Adrenal gland (tissue), 12 donors: ENCODE data around the gene KRT71. TPM values are rescaled to one million over a fixed set of nuclear protein-coding genes. Genes with fewer than 3 reads are reported as not detected.

ENCODE experiments used
- DNase-seq, 7 donors: peaks; one replicate each; pipeline ENCODE4 v3.0.0-alpha.2; 2019 to 2020
- H3K27ac ChIP-seq, 5 donors: fragments of 200-600 bp; sonication (generic) in 4 of 5; 1 replicate in 3 of 5; 2 replicates in 2 of 5; pipeline versions ENCODE4 v1.5.1 to v1.8.0; 2016 to 2020; ENCODE audit warnings: mild to moderate bottlenecking in 1 of 5
- H3K27me3 ChIP-seq: fragments of 200-600 bp; 2 replicates; pipeline ENCODE4 v1.8.0; 2021
- H3K36me3 ChIP-seq, 2 donors: fragments of 200-600 bp; replicated peaks in 1 of 2; 1 replicate in 1 of 2; 2 replicates in 1 of 2; pipeline versions ENCODE4 v1.5.1 to v1.8.0; 2018 to 2022
- H3K4me1 ChIP-seq, 2 donors: fragments of 200-600 bp; replicated peaks in 1 of 2; 1 replicate in 1 of 2; 2 replicates in 1 of 2; pipeline versions ENCODE4 v1.5.1 to v1.8.0; 2018 to 2021
- H3K4me3 ChIP-seq, 4 donors: fragments of 200-600 bp; sonication (generic) in 3 of 4; one replicate each; pipeline ENCODE4 v1.5.1; 2016 to 2018
- H3K9me3 ChIP-seq, 3 donors: fragments of 200-600 bp; sonication (generic) in 1 of 3; replicated peaks in 1 of 3; 1 replicate in 2 of 3; 2 replicates in 1 of 3; pipeline versions ENCODE4 v1.5.1 to v1.8.0; 2016 to 2021
- POLR2A ChIP-seq, 2 donors: fragments of 450-650 bp; IDR thresholded peaks; one replicate each; pipeline ENCODE4 v1.6.1; 2017; ENCODE audit warnings: antibody characterized with exemption in 2 of 2, mild to moderate bottlenecking in 2 of 2, moderate library complexity in 1 of 2
- WGBS, 4 donors: extraction: QIAGEN DNeasy Blood & Tissue Kit in 2 of 4; methylation state at CpG; one replicate each; pipeline versions ENCODE4 v1.1.5 to v1.1.7; 2013 to 2017; 5-methylcytosine and 5-hydroxymethylcytosine counted together
- intact Hi-C, 2 donors: fragments of 100-400 bp; cut with DNase I; formaldehyde crosslinking; loops; one replicate each; pipeline versions ENCODE4 v1.14.1 to v1.15.0; 2022 to 2023
- polyA plus RNA-seq, 3 donors: library from polyadenylated mRNA; stranded (reverse); fragments of 200-250 nt in 2 of 3; fragments of 350-450 nt in 1 of 3; fragmentation: Illumina TruSeq in 1 of 3; extraction: RNeasy Lipid Tissue Mini Kit (QIAGEN cat#74804) in 1 of 3; gene quantifications; one replicate each; pipeline ENCODE4 v1.2.3, GENCODE V29; 2013 to 2014
- total RNA-seq, 9 donors: library from RNA; depleted of rRNA in 4 of 9; stranded (reverse); fragments of >200 nt in 4 of 9; fragments of 120-200 nt in 1 of 9; fragmentation: NEBNext Ultra II Directional in 1 of 9; extraction: Animal tissue kit (Norgen Biotek cat#: 25700) in 1 of 9; gene quantifications; one replicate each; pipeline versions ENCODE4 v1.1.0 to v1.2.4, GENCODE V29; 2013 to 2023
- TF ChIP-seq, protein P1 (sequence below), 6 experiments: fragments of 450-650 bp in 4 of 6; fragments of 200-600 bp in 2 of 6; sonication (generic) in 1 of 6; IDR thresholded peaks; 1 replicate in 5 of 6; 2 replicates in 1 of 6; pipeline versions ENCODE4 v1.5.1 to v1.8.0; 2016 to 2021; ENCODE audit warnings: antibody characterized with exemption in 6 of 6, mild to moderate bottlenecking in 2 of 6, moderate library complexity in 1 of 6
- donor health status: healthy with polysubstance abuse.
- donor health status: Bipolar disorder and iron deficiency.
- donor health status: DM: yes; HTN: yes; CAD: no.
- donor health status: DM: no; HTN: no; CAD: no.
- donor health status: DM: no; HTN: no; CAD: no.
- donor health status: DM: yes; HTN: yes; CAD: no.

Gene KRT71
- total and polyA plus RNA-seq, 12 donors: not detected

DNA sequence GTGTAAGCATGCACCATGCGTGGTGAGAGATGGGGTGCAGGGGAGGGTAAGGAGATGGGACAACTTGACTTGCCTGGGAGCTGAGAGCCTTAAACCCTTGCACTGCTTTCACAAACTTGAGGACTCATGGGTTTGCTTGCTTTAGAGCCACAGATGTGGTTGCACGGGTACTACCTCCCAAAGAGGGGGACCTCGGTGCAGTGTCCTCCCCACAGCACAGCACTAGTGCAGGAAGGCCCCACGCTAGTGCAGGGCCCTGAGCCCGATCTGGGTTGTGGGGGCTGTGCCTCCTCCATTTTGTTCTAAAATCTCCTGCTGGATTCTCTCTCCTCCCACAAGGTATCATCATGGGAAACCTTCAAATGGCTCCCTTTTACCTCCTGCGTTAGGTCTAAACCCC is 37.1 kb upstream of the KRT71 start:
- intact Hi-C loops: no loop called here
- Histone ChIP-seq H3K27me3 (no peaks in the 10 kb centered on the region), H3K4me1 (no peaks in the 10 kb centered on the region), H3K27ac (no peak overlapping the region), H3K9me3 (no peaks in the 10 kb centered on the region), H3K4me3 (no peak overlapping the region), H3K36me3 (no peaks in the 10 kb centered on the region)
- TF ChIP-seq POLR2A (IDR thresholded peaks at IDR 0.05): no peak
- TF ChIP-seq, protein P1, sequence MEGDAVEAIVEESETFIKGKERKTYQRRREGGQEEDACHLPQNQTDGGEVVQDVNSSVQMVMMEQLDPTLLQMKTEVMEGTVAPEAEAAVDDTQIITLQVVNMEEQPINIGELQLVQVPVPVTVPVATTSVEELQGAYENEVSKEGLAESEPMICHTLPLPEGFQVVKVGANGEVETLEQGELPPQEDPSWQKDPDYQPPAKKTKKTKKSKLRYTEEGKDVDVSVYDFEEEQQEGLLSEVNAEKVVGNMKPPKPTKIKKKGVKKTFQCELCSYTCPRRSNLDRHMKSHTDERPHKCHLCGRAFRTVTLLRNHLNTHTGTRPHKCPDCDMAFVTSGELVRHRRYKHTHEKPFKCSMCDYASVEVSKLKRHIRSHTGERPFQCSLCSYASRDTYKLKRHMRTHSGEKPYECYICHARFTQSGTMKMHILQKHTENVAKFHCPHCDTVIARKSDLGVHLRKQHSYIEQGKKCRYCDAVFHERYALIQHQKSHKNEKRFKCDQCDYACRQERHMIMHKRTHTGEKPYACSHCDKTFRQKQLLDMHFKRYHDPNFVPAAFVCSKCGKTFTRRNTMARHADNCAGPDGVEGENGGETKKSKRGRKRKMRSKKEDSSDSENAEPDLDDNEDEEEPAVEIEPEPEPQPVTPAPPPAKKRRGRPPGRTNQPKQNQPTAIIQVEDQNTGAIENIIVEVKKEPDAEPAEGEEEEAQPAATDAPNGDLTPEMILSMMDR (IDR thresholded peaks at IDR 0.05): no peak
- no peak for DNase-seq
- 87 to 97% (median 91%) methylated on average over 6 of the region's 6 CpGs for WGBS, 4 donors

DNA sequence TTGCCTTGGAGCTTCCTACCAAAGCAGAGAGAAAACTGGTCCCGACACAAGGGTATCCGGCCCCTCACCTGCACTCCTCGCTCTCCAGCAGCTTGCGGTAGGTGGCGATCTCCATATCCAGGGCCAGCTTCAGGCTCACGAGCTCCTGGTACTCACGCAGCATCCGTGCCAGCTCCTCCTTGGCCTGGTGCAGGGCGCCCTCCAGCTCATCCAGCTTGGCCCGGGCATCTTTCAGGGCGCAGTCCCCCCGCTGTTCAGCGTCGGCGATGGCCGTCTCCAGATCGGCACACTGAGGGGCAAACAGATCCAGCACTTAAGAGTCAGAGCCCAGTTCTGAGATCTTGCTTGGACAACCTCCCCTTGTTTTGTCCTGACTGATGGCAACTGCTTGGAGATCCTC is 34.6 kb upstream of the KRT71 start:
- WGBS, 4 donors: 79 to 86% (median 83%) methylated on average over 10 to 17 of the region's 17 CpGs
- DNase-seq: no peak
- intact Hi-C loops: loop anchor here (10.0 kb wide), 1 partner anchor 213 kb away; no protein-coding TSS in a partner anchor
- Histone ChIP-seq H3K4me3 (no peak overlapping the region), H3K27me3 (no peaks in the 10 kb centered on the region), H3K9me3 (no peaks in the 10 kb centered on the region), H3K36me3 (no peaks in the 10 kb centered on the region), H3K4me1 (no peaks in the 10 kb centered on the region), H3K27ac (no peak overlapping the region)
- TF ChIP-seq, protein P1 (IDR thresholded peaks at IDR 0.05): no peak
- TF ChIP-seq POLR2A (IDR thresholded peaks at IDR 0.05): no peak

DNA sequence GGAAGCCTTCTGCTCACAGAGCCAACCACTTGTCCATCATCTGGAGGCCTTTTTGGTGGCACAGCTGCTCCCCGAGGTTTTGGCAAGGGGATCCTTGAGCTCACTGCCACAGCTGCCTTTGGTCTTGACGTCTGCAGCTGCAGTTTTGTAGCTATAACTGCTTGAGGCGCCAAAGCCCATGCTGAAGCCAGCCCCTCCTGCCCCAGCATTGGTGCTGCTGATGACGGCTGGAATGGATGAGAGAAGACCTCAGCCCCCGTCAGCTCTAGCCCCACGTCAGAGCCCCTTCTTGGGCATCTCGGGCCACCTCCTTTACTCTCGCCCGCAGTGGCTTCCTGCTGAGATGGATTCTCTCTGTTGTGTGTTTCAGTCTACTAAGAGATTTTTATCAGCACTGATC is 33.0 kb upstream of the KRT71 start:
- no peak for DNase-seq
- H3K36me3 ChIP-seq: no peaks in the 10 kb centered on the region
- H3K9me3 ChIP-seq: no peaks in the 10 kb centered on the region
- no peaks in the 10 kb centered on the region for H3K27me3 ChIP-seq
- 70 to 78% (median 75%) methylated on average over 9 of the region's 9 CpGs for WGBS, 4 donors
- TF ChIP-seq, protein P1 (IDR thresholded peaks at IDR 0.05): no peak
- H3K27ac ChIP-seq: no peak overlapping the region
- intact Hi-C loops: loop anchor here (10.0 kb wide), 1 partner anchor 211 kb away; no protein-coding TSS in a partner anchor
- H3K4me3 ChIP-seq: no peak overlapping the region
- no peaks in the 10 kb centered on the region for H3K4me1 ChIP-seq

DNA sequence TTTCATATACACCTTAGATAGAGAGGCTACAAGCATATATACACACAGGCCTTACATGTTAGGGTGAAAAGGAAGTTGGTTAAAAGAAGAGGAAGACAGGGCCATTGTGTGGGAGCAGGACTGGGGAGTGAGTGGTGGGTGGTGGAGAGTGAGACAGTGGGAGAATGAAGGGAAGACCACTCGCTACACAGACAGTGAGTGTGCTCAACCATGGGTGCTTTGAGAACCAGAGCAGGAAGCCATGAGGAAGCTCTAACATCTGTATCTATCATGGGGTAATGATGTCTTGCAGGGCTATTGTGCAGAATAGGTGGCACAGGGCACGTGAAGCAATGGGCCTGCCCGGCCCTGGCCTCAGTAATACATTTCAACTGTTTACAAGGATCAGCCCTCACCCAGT is 32.1 kb upstream of the KRT71 start:
- intact Hi-C loops: loop anchor here (10.0 kb wide), 1 partner anchor 210 kb away; no protein-coding TSS in a partner anchor
- no peaks in the 10 kb centered on the region for H3K36me3 ChIP-seq
- no peak overlapping the region for H3K4me3 ChIP-seq
- no peak for TF ChIP-seq POLR2A (IDR thresholded peaks at IDR 0.05)
- TF ChIP-seq, protein P1 (IDR thresholded peaks at IDR 0.05): no peak
- 76 to 91% (median 85%) methylated on average over 3 of the region's 3 CpGs for WGBS, 4 donors
- no peak for DNase-seq
- no peaks in the 10 kb centered on the region for H3K27me3 ChIP-seq
- no peaks in the 10 kb centered on the region for H3K4me1 ChIP-seq
- no peak overlapping the region for H3K27ac ChIP-seq
- no peaks in the 10 kb centered on the region for H3K9me3 ChIP-seq
